ENCODE results near the gene GTF3C1. TPM values are rescaled to one million over a fixed set of nuclear protein-coding genes. Genes with fewer than 3 reads are reported as not detected.
"Not testable (repeated sequence)": the region's sequence is repeated elsewhere in the genome, so short reads cannot be mapped to it uniquely, and the experiment has no call there.

Gene GTF3C1
- total RNA-seq, 1 donor = 59.0 TPM

DNA sequence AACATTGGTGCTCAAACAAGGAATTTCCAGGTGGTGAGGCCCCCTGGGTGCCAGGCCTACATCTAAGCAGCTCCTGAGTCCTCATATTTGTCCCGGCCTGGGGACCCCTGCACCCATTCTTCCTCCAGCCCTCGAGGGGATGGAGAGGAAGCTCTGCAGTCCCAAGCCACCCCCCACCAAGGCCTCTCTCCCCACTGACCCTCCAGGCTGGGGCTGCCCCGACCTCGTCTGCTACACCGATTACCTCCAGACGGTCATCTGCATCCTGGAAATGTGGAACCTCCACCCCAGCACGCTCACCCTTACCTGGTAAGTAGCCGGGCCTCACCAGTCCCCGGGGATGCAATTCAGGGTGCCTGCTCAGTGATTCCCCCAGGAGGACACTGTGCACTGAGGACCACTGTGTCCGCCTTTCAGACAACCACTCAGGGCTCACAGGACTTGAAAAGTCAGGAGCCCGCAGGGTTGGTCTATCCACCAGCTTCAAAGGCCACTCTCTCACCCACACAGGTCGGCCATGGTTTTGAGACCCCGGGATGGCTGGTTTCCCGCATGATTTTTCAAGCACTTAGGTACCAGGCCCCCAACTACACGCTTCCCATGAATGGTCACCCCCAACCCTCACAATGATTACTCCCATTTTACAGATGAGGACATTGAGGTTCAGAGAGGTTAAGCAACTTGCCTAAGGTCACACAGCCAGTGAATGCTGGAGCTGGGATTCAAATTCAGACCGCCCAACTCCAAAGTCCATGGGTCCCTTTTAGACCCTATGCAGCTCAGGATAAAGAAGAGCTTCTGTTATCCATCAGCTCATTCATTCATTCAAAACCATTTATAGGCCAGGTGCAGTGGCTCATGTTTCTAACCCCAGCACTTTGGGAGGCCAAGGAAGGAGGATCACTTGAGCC is 115.3 kb downstream of the GTF3C1 start:
- no peaks in the 10 kb centered on the region for H3K36me3 ChIP-seq (ENCODE audit: insufficient read depth, low read length)
- H3K4me3 ChIP-seq (ENCODE audit: insufficient read depth, low read length) = no peak overlapping the region
- H3K27me3 ChIP-seq (ENCODE audit: insufficient read depth, low read length) = no peaks in the 10 kb centered on the region
- H3K4me1 ChIP-seq (ENCODE audit: insufficient read depth, low read length) = peaks cover 9% of the 10 kb centered on the region
- no peak overlapping the region for H3K4me2 ChIP-seq (ENCODE audit: insufficient read depth, low read length)
- H4K20me1 ChIP-seq (ENCODE audit: insufficient read depth, low read length) = no peaks in the 10 kb centered on the region
- DNase-seq (ENCODE audit: insufficient read length, low spot score, missing footprints) = no peak
- no peak overlapping the region for H3K27ac ChIP-seq (ENCODE audit: low read depth, low read length)
- no peaks in the 10 kb centered on the region for H3K9me3 ChIP-seq (ENCODE audit: low read depth, low read length)
- H2AFZ ChIP-seq (ENCODE audit: low read length) = no peak overlapping the region
- TF ChIP-seq, protein P1, sequence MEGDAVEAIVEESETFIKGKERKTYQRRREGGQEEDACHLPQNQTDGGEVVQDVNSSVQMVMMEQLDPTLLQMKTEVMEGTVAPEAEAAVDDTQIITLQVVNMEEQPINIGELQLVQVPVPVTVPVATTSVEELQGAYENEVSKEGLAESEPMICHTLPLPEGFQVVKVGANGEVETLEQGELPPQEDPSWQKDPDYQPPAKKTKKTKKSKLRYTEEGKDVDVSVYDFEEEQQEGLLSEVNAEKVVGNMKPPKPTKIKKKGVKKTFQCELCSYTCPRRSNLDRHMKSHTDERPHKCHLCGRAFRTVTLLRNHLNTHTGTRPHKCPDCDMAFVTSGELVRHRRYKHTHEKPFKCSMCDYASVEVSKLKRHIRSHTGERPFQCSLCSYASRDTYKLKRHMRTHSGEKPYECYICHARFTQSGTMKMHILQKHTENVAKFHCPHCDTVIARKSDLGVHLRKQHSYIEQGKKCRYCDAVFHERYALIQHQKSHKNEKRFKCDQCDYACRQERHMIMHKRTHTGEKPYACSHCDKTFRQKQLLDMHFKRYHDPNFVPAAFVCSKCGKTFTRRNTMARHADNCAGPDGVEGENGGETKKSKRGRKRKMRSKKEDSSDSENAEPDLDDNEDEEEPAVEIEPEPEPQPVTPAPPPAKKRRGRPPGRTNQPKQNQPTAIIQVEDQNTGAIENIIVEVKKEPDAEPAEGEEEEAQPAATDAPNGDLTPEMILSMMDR (IDR thresholded peaks at IDR 0.05; ENCODE audit: extremely low read depth, low read depth, low read length) = no peak
- no peaks in the 10 kb centered on the region for H3K79me2 ChIP-seq (ENCODE audit: insufficient read depth, low read length)

DNA sequence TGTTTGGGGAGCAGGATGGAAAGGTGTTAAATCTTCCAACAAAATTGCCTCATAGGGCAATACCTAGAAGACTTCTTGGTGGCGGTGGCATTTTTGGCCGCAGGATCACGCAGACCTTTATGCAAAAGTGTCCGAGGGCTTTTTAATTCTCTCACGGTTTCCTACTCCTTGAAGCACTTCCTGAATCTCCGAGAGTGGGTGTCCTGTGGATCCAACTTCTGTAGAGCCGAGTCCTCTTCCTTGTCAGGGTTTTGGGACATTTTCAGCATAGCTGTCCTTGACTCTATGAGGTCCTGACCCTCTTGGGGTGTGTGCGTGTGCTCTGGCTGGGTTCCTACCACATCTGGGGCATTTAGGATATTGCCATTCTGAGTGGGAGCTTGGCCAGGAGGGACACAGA is 116.1 kb downstream of the GTF3C1 start:
- Histone ChIP-seq H3K27ac (ENCODE audit: low read depth, low read length) (no peak overlapping the region), H3K27me3 (ENCODE audit: insufficient read depth, low read length) (no peaks in the 10 kb centered on the region), H3K4me1 (ENCODE audit: insufficient read depth, low read length) (peaks cover 9% of the 10 kb centered on the region), H3K9me3 (ENCODE audit: low read depth, low read length) (no peaks in the 10 kb centered on the region), H3K79me2 (ENCODE audit: insufficient read depth, low read length) (no peaks in the 10 kb centered on the region), H3K36me3 (ENCODE audit: insufficient read depth, low read length) (no peaks in the 10 kb centered on the region), H4K20me1 (ENCODE audit: insufficient read depth, low read length) (no peaks in the 10 kb centered on the region), H2AFZ (ENCODE audit: low read length) (no peak overlapping the region), H3K4me3 (ENCODE audit: insufficient read depth, low read length) (no peak overlapping the region), H3K4me2 (ENCODE audit: insufficient read depth, low read length) (no peak overlapping the region)
- DNase-seq (ENCODE audit: insufficient read length, low spot score, missing footprints) = no peak
- TF ChIP-seq, protein P1 (IDR thresholded peaks at IDR 0.05; ENCODE audit: extremely low read depth, low read depth, low read length) = no peak

DNA sequence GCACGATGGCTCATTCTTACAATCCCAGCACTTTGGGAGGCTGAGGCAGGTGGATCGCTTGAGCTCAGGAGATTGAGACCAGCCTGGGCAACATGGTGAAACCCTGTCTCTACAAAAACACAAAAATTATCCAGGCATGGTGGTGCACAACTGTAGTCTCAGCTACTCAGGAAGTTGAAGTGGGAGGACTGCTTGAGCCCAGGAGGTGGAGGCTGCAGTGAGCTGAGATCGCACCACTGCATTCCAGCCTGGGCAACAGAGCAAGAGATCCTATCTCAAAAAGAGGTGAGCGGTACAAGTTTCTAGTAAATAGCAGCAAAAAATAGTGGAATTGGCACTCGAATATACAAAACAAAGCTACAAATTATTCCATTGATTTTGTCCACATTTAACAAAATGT is 116.5 kb downstream of the GTF3C1 start:
- not testable (repeated sequence) for H4K20me1 ChIP-seq (ENCODE audit: insufficient read depth, low read length); H2AFZ ChIP-seq (ENCODE audit: low read length); H3K9me3 ChIP-seq (ENCODE audit: low read depth, low read length); H3K4me1 ChIP-seq (ENCODE audit: insufficient read depth, low read length); H3K79me2 ChIP-seq (ENCODE audit: insufficient read depth, low read length); H3K27me3 ChIP-seq (ENCODE audit: insufficient read depth, low read length); H3K27ac ChIP-seq (ENCODE audit: low read depth, low read length); H3K4me3 ChIP-seq (ENCODE audit: insufficient read depth, low read length); H3K36me3 ChIP-seq (ENCODE audit: insufficient read depth, low read length); DNase-seq (ENCODE audit: insufficient read length, low spot score, missing footprints); H3K4me2 ChIP-seq (ENCODE audit: insufficient read depth, low read length)

DNA sequence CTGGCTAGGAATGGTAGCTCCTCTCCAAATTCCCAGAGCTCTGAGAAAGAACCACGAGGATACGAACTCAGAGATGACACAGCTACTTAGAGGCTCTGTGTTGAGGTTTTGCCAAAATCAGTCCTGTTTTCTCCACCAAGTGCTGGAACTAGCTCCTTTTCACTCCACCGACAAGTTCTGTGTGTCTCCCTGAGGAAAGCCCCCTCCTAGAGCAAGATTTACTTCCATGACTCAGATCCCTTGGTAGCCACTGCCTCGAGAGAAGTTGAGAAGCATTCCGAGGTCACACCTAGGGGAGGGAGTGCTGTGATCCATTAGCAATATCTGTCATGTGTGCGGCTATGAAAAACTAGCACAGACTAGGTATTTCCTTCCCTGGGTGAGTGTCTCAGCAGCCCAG is 117.2 kb downstream of the GTF3C1 start:
- Histone ChIP-seq H3K4me2 (ENCODE audit: insufficient read depth, low read length) (peak overlapping the region; percentile 26), H3K27me3 (ENCODE audit: insufficient read depth, low read length) (no peaks in the 10 kb centered on the region)

More for the DNA sequence above, 117.2 kb downstream of the GTF3C1 start:
- H3K27ac ChIP-seq (ENCODE audit: low read depth, low read length) = peak overlapping the region; percentile 17
- H3K4me1 ChIP-seq (ENCODE audit: insufficient read depth, low read length) = peaks cover 9% of the 10 kb centered on the region
- H3K9me3 ChIP-seq (ENCODE audit: low read depth, low read length) = no peaks in the 10 kb centered on the region
- H4K20me1 ChIP-seq (ENCODE audit: insufficient read depth, low read length) = no peaks in the 10 kb centered on the region
- no peak overlapping the region for H3K4me3 ChIP-seq (ENCODE audit: insufficient read depth, low read length)
- peak; percentile 97 for DNase-seq (ENCODE audit: insufficient read length, low spot score, missing footprints)
- TF ChIP-seq, protein P1 (IDR thresholded peaks at IDR 0.05; ENCODE audit: extremely low read depth, low read depth, low read length) = no peak
- H3K36me3 ChIP-seq (ENCODE audit: insufficient read depth, low read length) = no peaks in the 10 kb centered on the region
- no peaks in the 10 kb centered on the region for H3K79me2 ChIP-seq (ENCODE audit: insufficient read depth, low read length)
- H2AFZ ChIP-seq (ENCODE audit: low read length) = peak overlapping the region; percentile 73

Data from osteoblast (primary cell).